Spleen (tissue), 7 donors: Measurements from ENCODE around the gene G3BP1.

Source experiments
- CTCF ChIP-seq, 11 experiments: fragments of 200-600 bp in 7 of 11; fragments of 450-650 bp in 4 of 11; sonication (generic) in 4 of 11; IDR thresholded peaks in 8 of 11; conservative IDR thresholded peaks in 3 of 11; 1 replicate in 7 of 11; 2 replicates in 4 of 11; pipeline versions ENCODE4 v1.4.0 to v1.8.0; 2016 to 2021; ENCODE audit warnings: antibody characterized with exemption in 11 of 11, inconsistent platforms in 4 of 11, mild to moderate bottlenecking in 1 of 11
- POLR2A ChIP-seq, 3 donors: fragments of 450-650 bp; IDR thresholded peaks; one replicate each; pipeline ENCODE4 v1.5.1; 2017; ENCODE audit warnings: antibody characterized with exemption in 3 of 3, mild to moderate bottlenecking in 1 of 3
- POLR2AphosphoS5 ChIP-seq, 3 donors: sonication (generic); formaldehyde crosslinking; IDR thresholded peaks; one replicate each; pipeline ENCODE4 v1.5.1; 2017; ENCODE audit warnings: antibody characterized with exemption in 3 of 3
- donor health status: DM: no; HTN: no; CAD: no; lungs with moderate emphysema.
- donor health status: DM: no; HTN: no; CAD: no.
- donor health status: DM: no; HTN: no; CAD: no.

GRCh38 chr5:151722546-151722945, 49.2 kb upstream of the G3BP1 start:
- TF ChIP-seq POLR2AphosphoS5 (IDR thresholded peaks at IDR 0.05) (no peak), CTCF (IDR thresholded peaks at IDR 0.05 in 8 of 11, conservative IDR thresholded peaks at IDR 0.05 in 3 of 11) (no peak), POLR2A (IDR thresholded peaks at IDR 0.05) (no peak)
